Iris pigment epithelial cell (primary cell): Measurements from ENCODE around the gene TUBGCP2.
A peak's percentile ranks its signal among the peaks of the same experiment; 100 is the strongest.
"Not testable (repeated sequence)": the region's sequence is repeated elsewhere in the genome, so short reads cannot be mapped to it uniquely, and the experiment has no call there.

ENCODE experiments used
- DNase-seq: peaks from one replicate; pipeline ENCODE4 v3.0.0-alpha.2; 2011; ENCODE audit warnings: low read depth

Gene TUBGCP2

GRCh38 chr10:133325440-133326222, 17.0 kb upstream of the TUBGCP2 start:
- DNase-seq, result no peak

- DNase-seq, result no peak
These were observed 16.2 kb upstream of the TUBGCP2 start for GRCh38 chr10:133324857-133325260.

- DNase-seq, result peak; percentile 66
These were observed 15.6 kb upstream of the TUBGCP2 start for GRCh38 chr10:133324198-133324792.

GRCh38 chr10:133322064-133322709, 13.5 kb upstream of the TUBGCP2 start:
- DNase-seq, result not testable (repeated sequence)

- not testable (repeated sequence) for DNase-seq
These were observed 12.3 kb upstream of the TUBGCP2 start for GRCh38 chr10:133320852-133321422.

GRCh38 chr10:133318494-133319127, 9.9 kb upstream of the TUBGCP2 start:
- peak; percentile 55 for DNase-seq

- DNase-seq, result no peak
These were observed 8.1 kb upstream of the TUBGCP2 start for GRCh38 chr10:133316732-133317131.

GRCh38 chr10:133316266-133316665, 7.6 kb upstream of the TUBGCP2 start:
- DNase-seq, result no peak

- no peak for DNase-seq
These were observed 7.2 kb upstream of the TUBGCP2 start for GRCh38 chr10:133315847-133316246.

GRCh38 chr10:133314911-133315310, 6.2 kb upstream of the TUBGCP2 start:
- no peak for DNase-seq

GRCh38 chr10:133313192-133313591, 4.5 kb upstream of the TUBGCP2 start:
- no peak for DNase-seq

- no peak for DNase-seq
These were observed 4.1 kb upstream of the TUBGCP2 start for GRCh38 chr10:133312769-133313145.

GRCh38 chr10:133312016-133312768, 3.5 kb upstream of the TUBGCP2 start:
- DNase-seq, result no peak

GRCh38 chr10:133311570-133311969, 2.9 kb upstream of the TUBGCP2 start:
- no peak for DNase-seq

GRCh38 chr10:133310789-133311188, 2.1 kb upstream of the TUBGCP2 start:
- no peak for DNase-seq

- no peak for DNase-seq
These were observed 1.7 kb upstream of the TUBGCP2 start for GRCh38 chr10:133310399-133310755.

GRCh38 chr10:133309720-133310398, 1.2 kb upstream of the TUBGCP2 start:
- no peak for DNase-seq

- DNase-seq, result peak; percentile 92
These were observed 538 bp upstream of the TUBGCP2 start for GRCh38 chr10:133309100-133309719.

- DNase-seq, result peak; percentile 71
These were observed 774 bp downstream of the TUBGCP2 start for GRCh38 chr10:133307776-133308420.

GRCh38 chr10:133306941-133307379, 1.7 kb downstream of the TUBGCP2 start:
- DNase-seq, result no peak
